Measurements from ENCODE around the gene DBNDD1.

Gene DBNDD1

DNA sequence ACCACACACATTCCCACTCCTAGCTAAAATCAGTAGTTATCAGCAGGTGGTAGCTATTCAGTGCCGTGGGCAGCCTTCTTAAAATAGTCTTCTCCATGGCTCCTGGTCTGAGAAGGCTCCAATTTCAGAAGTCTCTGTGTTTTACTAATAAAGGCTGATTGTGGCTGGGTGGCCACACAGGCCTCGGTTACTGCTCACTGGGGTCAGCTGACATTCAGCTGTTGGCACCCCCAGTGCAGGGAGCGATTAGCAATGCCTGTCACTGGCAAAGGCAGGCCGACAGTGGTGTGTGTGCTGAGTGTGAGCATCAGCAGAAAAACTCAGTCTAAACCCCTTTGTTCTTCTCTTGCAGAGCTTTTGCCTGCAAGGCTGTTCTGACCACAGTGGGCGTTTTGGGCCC, 16.6 kb upstream of the DBNDD1 start:
- no peak for DNase-seq (ENCODE audit: low read depth)

DNA sequence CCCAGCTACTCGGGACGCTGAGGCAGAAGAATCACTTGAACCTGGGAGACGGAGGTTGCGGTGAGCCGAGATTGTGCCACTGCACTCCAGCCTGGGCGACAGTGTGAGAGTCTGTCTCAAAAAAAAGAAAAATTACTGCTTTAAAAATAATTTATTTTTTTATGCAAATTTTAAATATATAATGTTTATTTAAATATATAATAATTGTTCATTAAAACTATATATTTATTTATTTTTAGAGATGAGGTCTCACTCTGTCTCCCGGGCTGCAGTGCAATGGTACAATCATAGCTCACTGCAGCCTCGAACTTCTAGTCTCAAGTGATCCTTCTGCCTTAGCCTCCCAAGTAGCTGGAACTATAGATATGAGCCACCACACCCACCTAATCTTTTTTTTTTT, 15.2 kb upstream of the DBNDD1 start:
- no peak for DNase-seq (ENCODE audit: low read depth)

GRCh38 chr16:90033387-90033786, 14.1 kb upstream of the DBNDD1 start:
- DNase-seq (ENCODE audit: low read depth): no peak

DNA sequence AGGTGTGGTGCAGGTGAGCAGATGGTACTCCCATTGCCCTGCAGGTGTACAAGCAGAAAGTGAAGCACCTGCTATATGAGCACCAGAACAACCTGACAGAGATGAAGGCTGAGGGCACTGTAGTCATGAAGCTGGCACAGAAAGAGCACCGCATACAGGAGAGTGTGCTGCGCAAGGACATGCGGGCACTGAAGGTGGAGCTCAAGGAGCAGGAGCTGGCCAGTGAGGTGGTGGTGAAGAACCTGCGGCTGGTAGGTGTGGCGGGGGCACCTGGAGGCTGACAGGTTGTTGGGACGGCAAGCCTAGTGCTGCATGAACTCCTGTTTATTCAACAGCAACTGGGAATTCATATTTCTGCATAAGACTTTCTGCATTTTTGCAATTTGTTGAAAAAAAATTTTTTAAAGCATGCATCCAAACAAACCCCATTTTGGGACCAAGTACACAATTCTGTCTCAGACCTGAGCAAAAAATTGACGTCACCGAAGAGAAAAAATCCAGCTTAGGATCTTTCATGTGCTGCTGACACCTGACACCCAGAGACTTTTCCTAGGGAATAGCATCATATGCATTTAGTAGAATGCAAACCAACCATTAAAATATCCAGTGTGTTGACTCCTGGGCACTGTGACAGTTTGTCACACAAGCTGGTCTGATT, 13.5 kb upstream of the DBNDD1 start:
- DNase-seq (ENCODE audit: low read depth): no peak

- DNase-seq (ENCODE audit: low read depth): no peak
Observed at GRCh38 chr16:90031931-90032673, 12.8 kb upstream of the DBNDD1 start.

DNA sequence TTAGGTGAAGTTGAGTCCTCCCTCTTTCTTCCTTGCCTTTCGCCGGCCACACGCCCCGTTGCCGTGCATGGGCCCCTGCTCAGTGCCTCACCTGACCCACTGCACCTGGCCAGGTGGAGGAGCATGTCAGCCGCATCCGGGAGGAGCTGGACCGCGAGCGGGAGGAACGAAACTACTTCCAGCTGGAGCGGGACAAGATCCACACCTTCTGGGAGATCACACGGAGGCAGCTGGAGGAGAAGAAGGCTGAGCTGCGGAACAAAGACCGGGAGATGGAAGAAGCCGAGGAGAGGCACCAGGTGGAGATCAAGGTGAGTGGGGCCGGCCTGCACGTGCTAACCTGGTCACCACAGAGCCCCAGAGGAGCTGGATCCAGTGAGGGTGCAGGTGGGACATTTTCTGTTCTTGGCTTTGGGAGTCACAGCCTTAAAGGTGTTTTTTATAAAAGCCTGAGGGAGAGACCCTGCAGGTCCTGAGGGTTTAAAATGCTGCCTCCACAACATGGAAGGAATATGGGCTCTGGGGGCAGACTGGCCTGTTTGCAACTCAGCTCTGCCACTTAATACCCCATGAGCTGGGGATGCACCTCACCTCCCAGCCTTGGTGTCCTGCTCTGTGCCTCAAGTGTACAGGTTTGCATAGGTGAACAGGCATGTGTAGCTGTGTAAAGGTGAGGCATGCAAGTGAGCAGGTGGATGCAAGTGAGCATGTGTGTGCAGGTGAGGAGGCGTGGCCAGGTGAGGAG, 12.1 kb upstream of the DBNDD1 start:
- DNase-seq (ENCODE audit: low read depth): no peak

DNA sequence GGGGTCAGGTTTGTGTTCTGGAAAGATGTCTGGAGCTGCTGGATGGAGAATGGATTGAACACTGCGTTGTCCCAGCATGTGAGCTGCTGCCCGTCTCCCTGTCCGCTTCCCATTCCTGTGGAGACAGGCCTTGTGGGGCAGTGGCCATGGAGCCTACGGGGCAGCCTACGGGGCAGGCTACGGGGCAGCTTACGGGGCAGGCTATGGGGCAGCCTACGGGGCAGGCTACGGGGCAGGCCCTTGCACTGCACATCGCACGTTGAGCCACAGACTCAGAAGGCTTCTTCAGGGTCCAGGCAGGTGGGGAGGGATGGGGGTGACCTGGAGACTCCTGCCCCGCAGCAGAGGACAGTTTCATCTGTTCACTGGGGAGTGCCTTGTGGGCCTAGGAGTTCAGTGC, 9.7 kb upstream of the DBNDD1 start:
- no peak for DNase-seq (ENCODE audit: low read depth)

DNA sequence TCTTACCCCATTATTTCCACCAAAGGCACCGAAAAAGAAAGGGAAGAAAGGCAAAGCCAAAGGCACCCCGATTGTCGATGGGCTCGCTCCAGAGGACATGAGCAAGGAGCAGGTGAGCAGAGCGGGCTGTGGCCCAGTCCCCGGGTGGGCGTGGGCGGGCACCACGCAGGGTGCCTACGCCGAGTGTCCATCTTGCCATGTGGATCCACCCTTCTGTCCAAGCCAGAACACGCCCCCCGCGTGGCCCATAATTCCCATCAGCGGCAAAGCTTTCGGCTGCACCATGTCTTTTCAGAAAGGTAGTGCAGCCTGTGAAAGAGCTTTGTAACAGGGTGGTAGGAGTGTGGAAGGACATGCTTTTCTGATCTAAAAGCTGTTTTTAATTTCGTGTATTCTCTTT, 8.4 kb upstream of the DBNDD1 start:
- DNase-seq (ENCODE audit: low read depth): no peak

DNA sequence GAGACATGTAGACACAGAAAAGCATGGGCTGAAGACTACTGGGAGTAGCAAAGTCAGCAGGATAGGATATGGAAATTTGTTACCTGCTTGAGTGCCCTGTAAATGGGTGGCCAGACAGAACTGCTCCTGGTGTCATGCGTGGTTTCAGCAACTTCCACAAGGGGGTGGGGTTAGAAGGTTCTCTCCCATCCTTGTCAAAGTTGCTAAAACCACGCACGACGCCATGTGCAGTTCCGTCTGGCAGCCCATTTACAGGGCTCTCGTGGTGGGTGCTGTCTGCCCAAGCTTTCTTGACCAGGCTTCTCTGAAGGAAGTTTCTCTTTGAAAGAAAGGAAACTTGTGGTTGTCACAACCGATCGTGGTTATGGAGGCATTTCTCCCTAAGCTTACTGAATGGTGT, 6.9 kb upstream of the DBNDD1 start:
- no peak for DNase-seq (ENCODE audit: low read depth)

DNA sequence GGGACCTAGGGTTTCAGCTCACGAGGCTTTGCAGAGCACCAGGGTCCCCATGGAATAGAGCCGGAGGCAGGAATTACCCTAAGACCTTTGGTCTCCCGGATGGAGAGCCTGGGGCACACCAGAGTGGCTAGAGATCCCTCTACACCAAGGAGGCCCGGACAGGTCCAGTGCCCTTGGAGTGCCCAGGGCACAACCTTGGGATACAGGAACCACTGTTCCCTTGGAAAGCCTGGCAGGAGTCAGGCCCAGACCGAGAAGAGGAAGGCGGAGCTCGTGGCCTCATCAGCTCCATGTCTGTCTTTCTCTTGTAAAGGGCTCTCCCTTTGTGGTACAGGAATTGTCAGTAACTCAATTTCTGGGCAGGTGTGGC, 3.8 kb upstream of the DBNDD1 start:
- DNase-seq (ENCODE audit: low read depth): no peak

DNA sequence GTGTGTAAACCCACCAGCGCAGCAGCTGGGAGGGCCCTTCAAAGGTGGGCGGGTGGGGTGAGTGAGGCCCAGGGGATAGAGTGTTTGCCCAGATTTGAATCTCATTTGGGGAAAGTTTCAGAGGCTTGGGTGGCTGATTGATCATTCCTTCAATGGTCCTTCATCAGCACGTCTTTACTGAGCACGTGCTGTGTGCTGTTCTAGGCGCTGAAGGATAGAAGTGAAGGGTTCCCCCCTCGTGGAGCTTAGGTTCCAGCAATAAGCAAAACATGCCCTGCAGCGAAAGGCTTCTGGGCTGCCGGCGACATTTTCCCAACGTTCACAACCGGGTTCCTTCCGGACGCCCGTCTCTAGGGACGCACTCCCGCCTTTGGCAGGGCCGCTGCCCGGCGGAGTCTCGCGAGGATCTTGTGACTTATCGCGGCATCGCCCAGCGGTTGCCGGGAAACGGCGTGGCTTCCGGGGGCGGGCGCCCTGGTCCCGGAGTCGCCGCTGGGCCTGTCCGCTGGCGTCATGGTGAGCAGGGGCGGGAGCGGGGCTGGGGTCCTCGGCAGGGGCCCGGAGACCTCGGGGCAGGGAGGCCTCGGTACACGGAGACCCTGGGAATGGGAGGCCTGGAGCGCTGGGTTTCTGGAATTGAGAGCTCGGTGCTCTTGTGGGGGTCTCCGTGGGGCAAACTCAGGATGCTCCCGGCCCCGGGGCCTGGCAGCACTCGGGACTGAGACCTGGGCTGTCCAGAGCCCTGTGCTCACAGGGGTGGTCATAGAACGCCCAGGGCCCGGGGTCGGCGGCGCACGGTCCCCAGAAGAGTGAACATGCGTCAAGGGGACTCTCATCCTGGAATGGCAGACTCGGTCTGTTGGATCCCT, 3.2 kb upstream of the DBNDD1 start:
- DNase-seq (ENCODE audit: low read depth): peak; percentile 66

- no peak for DNase-seq (ENCODE audit: low read depth)
Observed at GRCh38 chr16:90020838-90021382, 1.7 kb upstream of the DBNDD1 start.

- DNase-seq (ENCODE audit: low read depth): no peak
Observed at GRCh38 chr16:90020260-90020837, 1.1 kb upstream of the DBNDD1 start.

DNA sequence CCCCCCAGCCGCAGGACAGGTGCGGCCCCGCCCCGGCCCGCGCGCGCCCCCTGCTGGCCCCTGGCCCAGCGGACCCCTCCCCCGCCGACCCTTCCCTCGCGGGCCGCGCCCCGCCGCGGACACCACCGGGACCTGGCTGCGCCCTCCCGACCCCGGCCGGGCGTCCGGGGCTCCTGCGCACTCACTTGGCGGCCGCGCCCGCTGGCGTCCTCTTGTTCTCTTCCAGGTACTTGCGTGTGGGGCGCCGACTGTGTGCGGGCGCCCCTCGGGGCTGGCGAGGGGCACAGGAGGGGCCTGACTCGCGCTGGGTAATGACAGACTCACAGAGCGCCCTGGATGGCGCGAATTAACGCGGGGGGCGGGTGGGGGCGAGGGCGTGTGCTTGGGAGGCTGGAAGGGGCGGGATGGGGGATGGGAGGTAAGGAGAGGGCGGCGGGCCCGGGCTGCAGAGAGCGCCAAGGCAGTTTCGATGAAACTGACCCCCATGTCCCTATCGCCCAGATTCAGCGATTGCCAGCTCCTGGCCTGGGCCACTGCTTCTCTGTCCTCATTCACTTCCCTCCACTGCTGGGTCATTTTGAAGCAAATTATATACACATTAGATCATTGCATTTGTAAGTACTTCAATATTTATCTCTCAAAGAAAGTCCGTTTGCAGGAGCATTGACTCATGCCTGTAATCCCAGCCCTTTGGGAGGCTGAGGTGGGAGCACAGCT, 445 bp upstream of the DBNDD1 start:
- DNase-seq (ENCODE audit: low read depth): peak; percentile 25

- DNase-seq (ENCODE audit: low read depth): no peak
Observed at GRCh38 chr16:90018297-90018651, 982 bp downstream of the DBNDD1 start.

- DNase-seq (ENCODE audit: low read depth): no peak
Observed at GRCh38 chr16:90016339-90016950, 2.8 kb downstream of the DBNDD1 start.

DNA sequence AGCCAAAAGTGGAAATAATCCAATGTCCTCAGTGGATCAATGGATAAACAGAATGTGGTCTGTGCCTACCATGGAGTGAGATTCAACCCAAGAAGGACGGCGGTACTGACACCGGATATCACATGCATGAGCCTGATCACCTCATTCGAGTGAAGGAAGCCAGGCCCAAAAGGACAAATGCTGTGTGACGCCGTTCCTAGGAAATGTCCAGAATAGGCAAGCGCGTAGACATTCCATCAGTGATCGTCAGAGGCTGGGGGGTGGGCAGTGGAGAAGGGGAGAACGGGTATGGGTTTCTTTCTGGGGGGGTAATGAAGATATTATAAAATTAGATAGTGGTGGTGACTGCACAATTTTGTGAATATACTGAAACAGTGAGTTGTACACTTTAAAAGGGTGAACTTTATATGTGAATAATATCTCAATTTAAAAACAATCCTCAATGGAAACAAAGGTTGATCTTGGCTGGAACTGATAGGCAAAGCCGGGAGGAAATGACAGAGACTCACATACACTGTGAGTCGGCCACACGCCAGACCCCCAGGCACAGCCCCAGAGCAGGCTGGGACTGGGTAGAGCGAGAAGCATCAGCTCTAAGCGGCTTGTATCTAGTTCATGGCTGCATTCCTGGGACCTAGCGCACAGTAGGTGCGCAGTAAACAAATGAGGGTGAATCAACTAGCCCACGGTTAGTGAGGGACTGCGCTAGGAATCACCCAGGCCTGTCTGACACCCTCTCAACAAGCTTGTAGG, 3.5 kb downstream of the DBNDD1 start:
- DNase-seq (ENCODE audit: low read depth): no peak

DNA sequence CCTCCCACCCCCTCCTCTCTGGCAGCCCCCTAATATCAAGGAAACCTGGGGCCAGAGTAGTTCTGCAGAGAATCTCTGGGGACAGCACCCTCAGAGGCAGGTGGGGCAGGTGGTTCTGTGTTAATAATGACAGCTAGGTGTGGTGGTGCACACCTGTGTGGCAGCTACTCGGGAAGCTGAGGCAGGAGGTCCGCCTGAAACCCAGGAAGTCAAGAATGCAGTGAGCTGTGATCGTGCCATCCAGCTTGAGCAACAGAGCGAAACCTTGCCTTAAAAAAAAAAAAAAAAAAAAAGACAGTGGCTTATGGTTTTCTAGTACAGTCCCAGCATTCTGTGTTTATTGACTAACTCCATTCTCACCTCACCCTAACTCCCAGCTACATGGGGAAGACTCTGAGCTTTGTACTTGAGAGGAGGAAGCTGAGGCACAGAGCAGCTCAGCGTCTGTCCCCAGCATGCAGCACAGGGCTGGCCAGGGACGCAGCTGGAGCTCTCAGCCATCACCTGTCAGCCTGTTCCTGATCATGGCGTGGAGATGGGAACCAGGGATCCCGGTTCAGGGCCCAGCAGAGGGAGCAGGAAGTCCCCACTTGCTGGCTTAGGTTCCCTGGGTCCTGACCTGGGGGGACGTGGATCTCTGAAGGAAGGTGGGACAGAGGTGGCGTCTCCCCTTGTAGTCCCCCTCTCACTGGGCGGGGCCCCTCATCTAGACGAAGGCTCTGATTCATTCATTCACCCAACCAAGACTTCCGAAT, 6.1 kb downstream of the DBNDD1 start:
- no peak for DNase-seq (ENCODE audit: low read depth)

DNA sequence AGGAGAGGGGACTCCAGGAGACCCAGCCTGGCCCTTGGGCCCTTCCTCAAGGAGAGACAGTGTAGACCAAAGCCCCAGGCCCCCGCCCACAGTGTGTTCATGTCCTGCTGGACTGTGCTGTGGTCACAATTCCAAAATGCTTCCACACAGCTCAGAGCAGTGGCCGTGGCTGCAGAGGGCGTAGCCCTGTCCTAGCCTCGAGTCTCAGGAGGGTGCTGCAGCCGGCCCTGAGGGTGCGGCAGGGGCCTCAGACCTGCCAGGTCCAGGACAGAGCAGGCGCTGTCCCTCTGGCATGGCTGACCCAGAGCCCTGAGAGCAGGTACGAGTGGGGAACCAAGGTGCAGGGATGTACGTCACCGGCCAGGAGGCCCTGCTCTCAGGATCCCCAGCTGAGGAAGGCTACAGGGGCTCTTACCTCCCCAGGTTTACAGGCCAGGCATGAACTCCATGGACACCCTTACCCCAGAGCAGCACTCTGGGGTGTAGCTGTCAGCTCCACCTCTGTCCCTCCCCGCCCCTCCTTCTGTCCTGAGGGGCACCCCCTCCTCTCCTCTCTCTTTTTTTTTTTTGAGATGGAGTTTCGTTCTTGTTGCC, 7.3 kb downstream of the DBNDD1 start:
- no peak for DNase-seq (ENCODE audit: low read depth)

Data from activated T-helper 9 cell treated with anti-CD3 and anti-CD28 coated beads, Interleukin-2, amount 50 U/mL, for 16 hours (primary cell).